HepG2 (cell line): ENCODE measurements around the gene VPS54. TPM values are rescaled to one million over a fixed set of nuclear protein-coding genes. Genes with fewer than 3 reads are reported as not detected.
A peak's percentile ranks its signal among the peaks of the same experiment; 100 is the strongest.

ENCODE experiments used
- BRCA1 ChIP-seq: sonication (generic); formaldehyde crosslinking; IDR thresholded peaks from 2 replicates; pipeline ENCODE4 v1.4.0; 2020; ENCODE audit warnings: missing genetic modification reagents
- CBFB ChIP-seq: sonication (generic); formaldehyde crosslinking; IDR thresholded peaks from 2 replicates; pipeline ENCODE4 v1.4.0; 2020; ENCODE audit warnings: missing genetic modification reagents
- CBX2 ChIP-seq, 2 experiments: fragments of 200-600 bp in 1 of 2; sonication (generic); formaldehyde crosslinking in 1 of 2; IDR thresholded peaks; 2 replicates each; pipeline versions ENCODE4 v1.7.0 to v1.8.1; 2018 to 2022; ENCODE audit warnings: low read depth in 2 of 2, low read length in 1 of 2, mild to moderate bottlenecking in 1 of 2, missing genetic modification reagents in 1 of 2
- HNF1A ChIP-seq, 2 experiments: sonication (generic) in 1 of 2; formaldehyde crosslinking in 1 of 2; IDR thresholded peaks; 2 replicates each; pipeline versions ENCODE4 v1.4.0 to v1.6.1; 2016 to 2020; ENCODE audit warnings: borderline replicate concordance in 1 of 2, low read depth in 1 of 2, mild to moderate bottlenecking in 1 of 2, missing genetic modification reagents in 1 of 2
- KDM1A ChIP-seq: IDR thresholded peaks from 2 replicates; pipeline ENCODE4 v1.6.1; 2016; ENCODE audit warnings: missing compliant biosample characterization
- KMT2B ChIP-seq: IDR thresholded peaks from 2 replicates; pipeline ENCODE4 v1.6.1; 2016; ENCODE audit warnings: missing genetic modification reagents, missing compliant biosample characterization
- NONO ChIP-seq, 2 experiments: fragments of 450-650 bp in 1 of 2; sonication (generic) in 1 of 2; formaldehyde crosslinking in 1 of 2; IDR thresholded peaks in 1 of 2; conservative IDR thresholded peaks in 1 of 2; 2 replicates each; pipeline versions ENCODE4 v1.6.1 to v1.8.0; 2017 to 2022; ENCODE audit warnings: mild to moderate bottlenecking in 1 of 2, missing genetic modification reagents in 1 of 2, moderate library complexity in 1 of 2
- PAXIP1 ChIP-seq: sonication (generic); formaldehyde crosslinking; conservative IDR thresholded peaks from 2 replicates; pipeline ENCODE4 v1.4.0; 2020; ENCODE audit warnings: mild to moderate bottlenecking, missing genetic modification reagents, moderate library complexity
- SAP130 ChIP-seq: IDR thresholded peaks from 2 replicates; pipeline ENCODE4 v1.6.1; 2016; ENCODE audit warnings: low read depth
- SIX1 ChIP-seq: sonication (generic); formaldehyde crosslinking; IDR thresholded peaks from 2 replicates; pipeline ENCODE4 v1.4.0; 2020; ENCODE audit warnings: missing genetic modification reagents, borderline replicate concordance
- SKI ChIP-seq: fragments of 450-650 bp; IDR thresholded peaks from one replicate; pipeline ENCODE4 v1.6.1; 2018; ENCODE audit warnings: mild to moderate bottlenecking; ENCODE audit not compliant: partially characterized antibody
- ZNF224 ChIP-seq: sonication (generic); formaldehyde crosslinking; IDR thresholded peaks from 2 replicates; pipeline ENCODE4 v1.5.0; 2020; ENCODE audit warnings: mild to moderate bottlenecking, missing genetic modification reagents
- ZNF644 ChIP-seq: IDR thresholded peaks from 2 replicates; pipeline ENCODE4 v1.6.1; 2016; ENCODE audit warnings: low read depth
- ZNF672 ChIP-seq: sonication (generic); formaldehyde crosslinking; IDR thresholded peaks from 2 replicates; pipeline ENCODE4 v1.8.1; 2022; ENCODE audit warnings: missing genetic modification reagents
- ZSCAN25 ChIP-seq: sonication (generic); formaldehyde crosslinking; IDR thresholded peaks from 2 replicates; pipeline ENCODE4 v1.8.0; 2022; ENCODE audit warnings: mild to moderate bottlenecking, missing genetic modification reagents
- polyA plus RNA-seq, 8 experiments: library from polyadenylated mRNA; depleted of rRNA in 3 of 8; stranded (reverse) in 7 of 8; unstranded in 1 of 8; fragments of >200 nt; fragmentation: Illumina TruSeq in 4 of 8; extraction: Trizol in 4 of 8; gene quantifications; 2 replicates each; pipeline versions ENCODE4 v1.2.1 to v1.2.3, GENCODE V29; 2011 to 2016; ENCODE audit warnings: low read depth in 4 of 8, missing spikeins in 1 of 8, mixed read lengths in 1 of 8; ENCODE audit not compliant: insufficient read depth in 1 of 8
- total RNA-seq, 5 experiments: library from RNA; depleted of rRNA; stranded (reverse); fragments of >200 nt; fragmentation: Illumina TruSeq; extraction: Trizol; gene quantifications; 2 replicates each; pipeline ENCODE4 v1.2.3, GENCODE V29; 2016; ENCODE audit warnings: low read depth in 1 of 5
- TF ChIP-seq, protein P1 (sequence below): sonication (generic); formaldehyde crosslinking; IDR thresholded peaks from 2 replicates; pipeline ENCODE4 v1.4.0; 2020; ENCODE audit warnings: missing genetic modification reagents

The VPS54 gene
- total and polyA plus RNA-seq, 2 of the 13 experiments (the other 11 are each of a cell fraction or from before 2014, with no cell fraction given), result 64.7 to 77.5 TPM

GRCh38 chr2:63983986-63984605 is 35.1 kb downstream of the VPS54 start (continued):
- TF ChIP-seq HNF1A (IDR thresholded peaks at IDR 0.05; ENCODE audit: low read depth), result peak; percentile 94
- peak; percentile 93 for TF ChIP-seq HNF1A (CRISPR knock-in tag; IDR thresholded peaks at IDR 0.05; ENCODE audit: borderline replicate concordance)
- no peak for TF ChIP-seq CBX2 (IDR thresholded peaks at IDR 0.05; ENCODE audit: low read depth, low read length)
- TF ChIP-seq CBX2 (CRISPR knock-in tag; IDR thresholded peaks at IDR 0.05; ENCODE audit: low read depth), result no peak
- TF ChIP-seq ZNF644 (CRISPR knock-in tag), result peak; percentile 75
- no peak; the same call in 1 of the 2 replicates for TF ChIP-seq ZSCAN25 (CRISPR knock-in tag)
- no peak for TF ChIP-seq ZNF672
- TF ChIP-seq KMT2B, result peak; percentile 64; the same call in 1 of the 2 replicates
- TF ChIP-seq, protein P1, sequence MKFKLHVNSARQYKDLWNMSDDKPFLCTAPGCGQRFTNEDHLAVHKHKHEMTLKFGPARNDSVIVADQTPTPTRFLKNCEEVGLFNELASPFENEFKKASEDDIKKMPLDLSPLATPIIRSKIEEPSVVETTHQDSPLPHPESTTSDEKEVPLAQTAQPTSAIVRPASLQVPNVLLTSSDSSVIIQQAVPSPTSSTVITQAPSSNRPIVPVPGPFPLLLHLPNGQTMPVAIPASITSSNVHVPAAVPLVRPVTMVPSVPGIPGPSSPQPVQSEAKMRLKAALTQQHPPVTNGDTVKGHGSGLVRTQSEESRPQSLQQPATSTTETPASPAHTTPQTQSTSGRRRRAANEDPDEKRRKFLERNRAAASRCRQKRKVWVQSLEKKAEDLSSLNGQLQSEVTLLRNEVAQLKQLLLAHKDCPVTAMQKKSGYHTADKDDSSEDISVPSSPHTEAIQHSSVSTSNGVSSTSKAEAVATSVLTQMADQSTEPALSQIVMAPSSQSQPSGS (CRISPR knock-in tag), result peak; percentile 89
- TF ChIP-seq PAXIP1 (CRISPR knock-in tag), result peak; percentile 96
- TF ChIP-seq CBFB (CRISPR knock-in tag), result peak; percentile 93; the same call in 1 of the 2 replicates
- TF ChIP-seq SIX1, result peak; percentile 96
- TF ChIP-seq SAP130 (CRISPR knock-in tag), result peak; percentile 91
- no peak for TF ChIP-seq ZNF224 (CRISPR knock-in tag)
- no peak for TF ChIP-seq NONO (IDR thresholded peaks at IDR 0.05)
- peak; percentile 78 for TF ChIP-seq NONO (CRISPR knock-in tag; conservative IDR thresholded peaks at IDR 0.05)
- TF ChIP-seq BRCA1 (CRISPR knock-in tag), result peak; percentile 55; the same call in 1 of the 2 replicates
- 0 out of 2 replicates have a peak, but pooled peaks have one; percentile 17 for TF ChIP-seq KDM1A (CRISPR knock-in tag)
- TF ChIP-seq SKI, result peak; percentile 76
